DMS114 treated with DMSO at 0.1 percent for 48 hours (cell line): ENCODE results near the gene FBLN1.

ENCODE experiments used
- DNase-seq: peaks from one replicate; lab custom pipeline; 2025; ENCODE audit not compliant: unreplicated experiment; lab: John Stamatoyannopoulos, UW

FBLN1 gene

GRCh38 chr22:45650721-45651120 lies 148.0 kb downstream of the FBLN1 start:
- no peak for DNase-seq
